Subcutaneous adipose tissue (tissue), 4 donors: ENCODE data around the gene CORO1C. TPM values are rescaled to one million over a fixed set of nuclear protein-coding genes. Genes with fewer than 3 reads are reported as not detected.

Source experiments
- total RNA-seq, 4 donors: library from RNA; depleted of rRNA; stranded (reverse); fragments of >200 nt; gene quantifications; one replicate each; pipeline ENCODE4 v1.1.0, GENCODE V29; 2016
- TF ChIP-seq, protein P1 (sequence below): fragments of 450-650 bp; IDR thresholded peaks from one replicate; pipeline ENCODE4 v1.5.1; 2016; ENCODE audit warnings: low read depth, mild to moderate bottlenecking, control low read depth, antibody characterized with exemption, moderate library complexity

Gene CORO1C
- total RNA-seq, 4 donors from 2014 or later: 151 to 320 (median 199) TPM

DNA sequence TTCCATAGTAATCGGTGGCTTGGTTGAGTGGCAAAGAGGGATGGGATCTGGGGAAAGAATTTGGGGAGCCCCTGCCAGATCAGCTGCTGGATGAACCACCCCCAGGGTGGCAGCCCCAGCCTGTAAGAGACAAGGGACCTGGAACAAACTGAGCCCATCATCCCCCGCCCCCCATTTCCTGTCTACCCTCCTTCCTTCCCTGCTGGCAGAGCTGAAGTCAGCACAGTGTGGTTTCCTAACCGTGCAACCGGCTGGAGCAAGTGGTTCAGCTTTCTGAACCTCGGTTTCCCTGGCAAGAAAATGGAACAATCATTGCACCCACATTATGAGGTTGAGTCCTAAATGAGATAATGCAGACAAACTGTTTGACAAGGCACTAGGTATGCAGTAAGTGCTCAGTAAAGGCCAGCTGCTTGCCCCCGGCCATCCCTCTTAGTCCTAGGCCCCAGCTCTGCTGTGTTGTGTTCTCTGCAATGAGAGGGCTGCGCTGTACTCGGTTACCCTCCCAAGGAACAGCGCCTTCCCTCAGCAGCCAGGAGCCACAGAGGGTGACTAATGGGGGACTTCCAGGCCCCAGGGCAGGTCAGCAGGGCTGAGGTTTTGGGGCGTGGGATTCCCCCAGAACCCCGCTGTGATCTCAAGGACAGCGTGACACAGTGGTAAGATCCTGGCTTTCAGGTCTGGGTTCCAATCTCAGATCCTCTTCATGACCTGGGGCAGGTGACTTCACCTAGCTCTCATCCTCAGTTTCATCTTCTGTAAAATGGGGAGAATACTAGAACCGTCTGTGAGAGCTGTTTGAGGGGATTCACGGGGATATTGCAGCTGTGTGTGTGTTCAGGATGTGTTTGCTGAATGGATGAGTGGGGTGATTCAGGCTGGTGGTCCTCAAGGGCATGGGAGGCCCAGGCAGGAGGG lies 114.1 kb downstream of the CORO1C start:
- TF ChIP-seq, protein P1, sequence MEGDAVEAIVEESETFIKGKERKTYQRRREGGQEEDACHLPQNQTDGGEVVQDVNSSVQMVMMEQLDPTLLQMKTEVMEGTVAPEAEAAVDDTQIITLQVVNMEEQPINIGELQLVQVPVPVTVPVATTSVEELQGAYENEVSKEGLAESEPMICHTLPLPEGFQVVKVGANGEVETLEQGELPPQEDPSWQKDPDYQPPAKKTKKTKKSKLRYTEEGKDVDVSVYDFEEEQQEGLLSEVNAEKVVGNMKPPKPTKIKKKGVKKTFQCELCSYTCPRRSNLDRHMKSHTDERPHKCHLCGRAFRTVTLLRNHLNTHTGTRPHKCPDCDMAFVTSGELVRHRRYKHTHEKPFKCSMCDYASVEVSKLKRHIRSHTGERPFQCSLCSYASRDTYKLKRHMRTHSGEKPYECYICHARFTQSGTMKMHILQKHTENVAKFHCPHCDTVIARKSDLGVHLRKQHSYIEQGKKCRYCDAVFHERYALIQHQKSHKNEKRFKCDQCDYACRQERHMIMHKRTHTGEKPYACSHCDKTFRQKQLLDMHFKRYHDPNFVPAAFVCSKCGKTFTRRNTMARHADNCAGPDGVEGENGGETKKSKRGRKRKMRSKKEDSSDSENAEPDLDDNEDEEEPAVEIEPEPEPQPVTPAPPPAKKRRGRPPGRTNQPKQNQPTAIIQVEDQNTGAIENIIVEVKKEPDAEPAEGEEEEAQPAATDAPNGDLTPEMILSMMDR: no peak

DNA sequence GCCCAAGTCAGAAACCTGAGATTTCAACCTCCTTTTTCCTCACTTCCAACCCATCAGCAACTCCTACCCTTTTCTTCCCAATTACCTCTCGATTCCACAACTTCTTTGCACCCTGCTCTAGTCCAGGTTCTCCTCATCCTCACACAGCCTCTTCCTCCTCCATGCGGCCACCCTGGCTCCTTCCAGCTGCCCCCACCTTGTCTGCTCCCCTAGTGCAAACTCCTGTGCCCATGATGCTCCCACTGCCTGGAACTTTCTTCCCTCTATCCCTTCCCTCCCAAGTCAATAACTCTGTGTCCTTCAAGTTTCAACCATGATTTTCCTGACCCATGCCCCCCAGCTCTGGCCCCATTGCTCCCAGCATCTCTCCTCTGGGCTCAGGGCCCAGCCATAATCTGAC lies 115.0 kb downstream of the CORO1C start:
- TF ChIP-seq, protein P1: no peak

DNA sequence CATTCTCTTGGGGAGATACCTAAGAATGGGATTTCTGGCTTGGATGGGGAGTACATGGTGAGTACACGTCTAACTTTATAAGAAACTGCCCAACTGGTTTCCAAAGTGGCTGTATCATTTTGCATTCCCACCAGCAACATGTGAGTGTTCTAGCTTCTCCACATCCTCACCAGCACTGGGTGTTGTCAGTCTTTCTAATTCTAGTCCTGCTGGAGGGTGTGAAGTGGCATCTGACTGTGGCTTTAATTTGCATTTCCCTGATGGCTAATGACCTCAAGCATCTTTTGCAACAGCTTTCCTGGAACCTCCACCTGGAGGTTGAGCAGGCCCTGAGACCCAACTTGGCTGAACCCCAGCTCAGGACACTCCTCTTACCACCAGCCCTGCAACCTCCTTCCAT lies 115.4 kb downstream of the CORO1C start:
- TF ChIP-seq, protein P1: no peak

DNA sequence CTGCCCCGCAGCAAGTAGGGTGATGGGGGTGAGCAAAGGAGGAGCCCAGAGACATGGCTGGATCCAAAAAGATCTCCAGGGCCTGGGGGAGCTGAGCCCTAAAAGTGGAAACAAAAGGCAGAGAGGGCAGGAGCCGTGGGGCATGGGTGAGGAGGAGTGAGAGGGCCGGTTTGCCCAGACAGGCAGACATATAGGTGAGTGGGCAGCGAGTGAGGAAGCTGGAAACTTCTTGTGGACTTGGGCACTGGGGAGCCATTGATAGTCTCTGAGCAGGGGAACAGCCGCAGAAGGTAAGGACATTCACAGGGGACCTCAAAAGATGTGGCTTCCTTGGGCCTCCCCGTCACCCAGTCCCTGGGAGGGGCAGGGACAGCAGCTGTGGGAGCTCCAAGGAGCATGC lies 116.7 kb downstream of the CORO1C start:
- TF ChIP-seq, protein P1: no peak

DNA sequence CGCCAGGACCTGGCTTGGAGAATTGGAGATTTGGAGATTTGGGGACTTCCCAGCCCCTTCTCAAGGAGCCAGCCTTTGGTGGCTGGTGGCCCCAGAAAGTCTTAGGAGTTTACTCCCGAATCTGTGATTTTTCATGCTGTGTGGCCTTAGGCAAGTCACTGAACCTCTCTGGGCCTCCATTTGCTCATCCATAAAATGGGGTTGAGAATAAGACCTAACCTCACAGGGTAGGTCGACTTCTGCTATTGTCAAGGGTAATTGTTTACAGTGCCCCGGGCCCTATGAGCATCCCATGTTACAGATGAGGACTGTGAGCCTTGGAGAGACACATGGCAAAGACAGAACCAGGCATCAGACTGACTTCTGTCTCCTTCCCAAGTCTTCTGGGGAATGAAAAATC lies 117.3 kb downstream of the CORO1C start:
- TF ChIP-seq, protein P1: no peak

DNA sequence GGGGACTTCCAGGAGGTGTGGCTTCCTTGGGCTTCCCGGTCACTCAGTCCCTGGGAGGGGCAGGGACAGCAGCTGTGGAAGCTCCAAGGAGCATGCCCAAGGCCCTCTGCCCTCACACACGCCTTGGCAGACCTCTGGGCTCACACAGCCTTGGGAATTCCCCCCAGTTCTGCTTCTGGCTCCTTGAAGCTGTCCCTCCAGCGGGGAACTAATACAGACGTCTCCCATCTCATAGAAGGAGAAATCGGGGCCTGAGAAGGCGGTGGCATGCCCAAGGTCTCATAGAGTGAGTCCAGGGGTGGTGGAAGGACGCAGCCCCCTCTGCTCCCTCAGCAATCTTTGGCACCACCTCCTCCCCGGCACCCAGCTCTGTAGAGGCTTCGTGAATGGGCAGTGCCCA lies 117.8 kb downstream of the CORO1C start:
- TF ChIP-seq, protein P1: no peak

DNA sequence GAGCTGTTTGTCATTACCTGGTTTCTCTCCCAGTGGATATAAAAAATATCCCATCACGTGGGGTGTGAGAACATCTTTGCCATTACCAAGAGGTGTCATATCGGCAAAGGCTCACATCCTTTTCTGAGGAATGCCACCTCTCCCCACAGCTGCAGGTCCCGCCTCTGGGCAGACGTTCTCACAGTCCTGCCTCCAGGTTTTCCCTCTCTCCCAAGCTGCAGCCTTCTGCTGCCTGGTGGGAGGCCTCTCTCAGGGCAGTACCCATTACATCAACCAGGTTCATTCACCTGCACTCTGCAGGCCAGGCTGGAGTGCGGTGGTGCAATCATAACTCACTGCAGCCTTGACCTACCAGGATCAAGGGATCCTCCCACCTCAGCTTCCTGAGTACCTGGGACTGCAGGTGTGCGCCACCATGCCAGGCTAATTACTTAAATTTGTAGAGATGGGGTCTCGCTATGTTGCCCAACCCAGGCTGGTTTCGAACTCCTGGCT lies 118.5 kb downstream of the CORO1C start:
- TF ChIP-seq, protein P1: no peak
